Activated gamma-delta T cell treated with anti-CD3 and anti-CD28 coated beads, Interleukin-2, amount 50 U/mL, for 16 hours (primary cell): ENCODE measurements around the gene FCHSD2.
"Not testable (repeated sequence)": the region's sequence is repeated elsewhere in the genome, so short reads cannot be mapped to it uniquely, and the experiment has no call there.

ENCODE experiments used
- DNase-seq: peaks from one replicate; pipeline ENCODE4 v3.0.0-alpha.2; 2020; ENCODE audit warnings: low read depth

Gene FCHSD2

DNA sequence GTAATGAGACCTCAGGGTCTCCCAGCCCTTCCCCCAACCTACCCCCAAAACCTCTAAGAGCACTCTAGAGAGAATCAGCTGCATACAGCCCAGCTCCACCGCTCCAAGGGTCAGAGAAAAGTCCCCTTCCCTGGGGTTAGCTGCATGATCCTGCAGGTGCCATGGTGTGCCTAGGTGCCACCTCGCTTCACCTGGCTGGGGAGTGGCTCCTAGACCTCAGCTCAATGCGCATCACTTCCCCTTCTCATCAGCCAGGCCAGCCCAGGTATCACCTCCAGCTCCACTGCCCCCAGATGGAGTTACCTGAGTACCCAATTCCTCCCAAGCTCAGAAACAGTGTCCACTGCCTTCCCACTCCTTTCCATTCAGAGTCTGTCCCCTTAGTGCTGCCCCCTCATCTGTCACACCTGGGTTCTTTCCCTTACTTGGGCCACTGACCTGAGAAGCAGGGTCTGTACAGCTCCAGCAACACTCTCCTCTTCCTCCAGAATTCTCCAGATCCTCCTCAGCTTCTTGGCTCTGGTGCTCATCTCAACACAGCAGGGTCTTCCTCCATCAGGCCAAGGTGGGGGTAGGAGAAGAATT lies 349.6 kb downstream of the FCHSD2 start:
- DNase-seq, result no peak

DNA sequence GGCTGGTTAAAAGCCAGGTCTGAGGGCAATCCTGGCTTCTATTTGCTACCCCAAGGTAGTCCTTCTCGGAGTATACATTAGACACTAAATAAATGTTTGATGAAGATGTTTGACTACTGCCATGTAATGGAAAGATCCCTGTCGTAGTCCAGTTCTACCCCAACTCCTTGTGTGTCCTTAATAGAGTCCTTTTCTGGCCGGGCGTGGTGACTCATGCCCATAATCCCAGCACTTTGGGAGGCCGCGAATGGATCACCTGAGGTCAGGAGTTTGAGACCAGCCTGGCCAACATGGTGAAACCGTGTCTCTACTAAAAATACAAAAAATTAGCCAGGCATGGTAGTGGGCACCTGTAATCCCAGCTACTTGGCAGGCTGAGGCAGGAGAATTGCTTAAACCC lies 350.9 kb downstream of the FCHSD2 start:
- DNase-seq, result not testable (repeated sequence)

DNA sequence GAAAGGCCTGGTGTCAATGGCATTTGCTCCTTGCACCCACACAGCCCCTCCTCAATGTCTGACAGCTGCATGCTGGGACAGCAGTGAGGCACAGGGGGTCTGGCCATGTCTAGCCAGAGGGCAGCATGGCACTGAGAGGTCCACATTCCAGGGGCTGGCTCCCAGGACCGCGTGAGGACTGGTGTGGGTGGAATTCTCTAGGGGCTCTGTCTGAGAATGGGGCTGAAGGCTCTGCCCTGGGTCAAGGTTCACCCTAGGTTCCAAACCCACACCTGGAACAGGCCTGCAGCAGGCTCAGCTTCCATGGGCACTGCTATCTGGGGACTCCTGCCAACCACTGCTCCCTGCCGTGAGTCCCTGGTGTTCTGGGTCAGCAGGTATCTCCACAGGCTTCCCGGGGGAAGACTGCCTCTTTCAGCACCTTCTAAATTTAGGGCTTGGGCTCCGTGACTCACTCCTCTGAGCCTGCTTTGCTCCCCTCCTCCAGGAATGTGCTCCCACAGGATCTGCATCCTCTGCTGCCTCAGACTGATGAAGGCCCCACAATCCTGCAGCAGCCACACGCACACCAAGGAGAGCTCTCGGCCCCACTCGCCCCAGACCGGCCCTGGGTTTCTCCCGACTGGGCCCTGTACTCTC lies 352.5 kb downstream of the FCHSD2 start:
- no peak for DNase-seq

DNA sequence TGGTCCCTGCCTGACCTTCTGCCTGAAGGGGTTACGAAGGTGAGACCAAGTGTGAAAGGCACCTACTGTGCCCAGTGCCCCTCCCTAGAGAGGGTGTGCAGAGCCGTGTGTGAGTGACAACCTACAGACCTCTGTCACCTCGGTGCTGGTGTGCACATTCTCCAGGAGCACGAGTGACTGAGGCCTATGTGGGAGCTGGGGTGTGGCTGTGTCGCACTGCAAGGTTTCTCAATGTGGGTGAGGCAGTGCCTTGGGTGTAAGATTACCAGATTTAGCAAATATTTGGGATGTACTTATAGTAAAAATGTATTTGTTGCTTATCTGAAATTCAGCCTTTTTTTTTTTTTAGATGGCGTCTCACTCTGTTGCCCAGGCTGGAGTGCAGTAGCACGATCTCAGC lies 353.9 kb downstream of the FCHSD2 start:
- no peak for DNase-seq

DNA sequence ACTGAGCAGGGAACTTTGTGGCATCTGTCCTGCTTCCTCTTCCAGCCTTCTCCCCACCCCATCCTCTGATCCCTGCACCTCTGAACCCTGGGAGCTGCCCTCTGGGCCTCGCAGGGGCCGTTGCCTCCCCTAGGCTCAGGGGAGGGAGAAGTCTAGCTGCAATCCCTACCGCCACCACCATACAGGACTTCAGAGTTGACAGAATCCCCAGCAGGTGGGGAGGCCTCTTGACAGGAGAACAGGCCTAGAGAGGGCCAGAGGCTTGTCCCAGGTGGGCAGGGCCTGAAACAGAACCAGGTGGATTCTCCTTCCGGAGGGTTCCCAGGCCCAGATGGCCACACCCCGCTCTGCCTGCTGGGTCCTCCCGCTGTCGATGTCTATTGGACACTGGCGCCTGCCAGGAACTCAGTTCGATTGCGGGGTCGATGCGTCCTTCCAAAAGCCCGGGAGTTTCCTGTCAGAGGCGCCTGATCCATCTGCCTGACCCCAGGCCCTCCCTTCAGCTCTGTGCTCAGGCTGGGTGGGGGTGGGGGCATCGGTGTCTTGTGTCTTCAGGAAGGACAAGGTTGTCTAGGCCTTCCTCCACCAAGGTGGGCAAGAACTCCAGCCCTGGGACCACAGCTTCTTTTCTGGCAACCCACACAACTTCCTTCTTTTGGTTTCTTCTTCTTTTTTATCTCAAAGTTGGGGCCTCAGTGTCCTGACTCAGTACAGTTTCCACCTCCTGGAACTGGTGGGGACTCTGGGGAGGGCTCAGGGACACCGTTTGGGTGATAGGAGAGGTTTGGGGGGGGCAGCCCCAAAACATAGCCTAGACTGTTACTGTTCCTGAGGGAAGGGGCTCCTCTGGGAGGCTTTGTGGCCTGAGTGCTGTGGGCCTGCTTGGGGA lies 354.7 kb downstream of the FCHSD2 start:
- no peak for DNase-seq
